ENCODE measurements around the gene MTCL1.

- TF ChIP-seq CTCF (conservative IDR thresholded peaks at IDR 0.05; ENCODE audit: low read length) (no peak), EZH2phosphoT487 (IDR thresholded peaks at IDR 0.05; ENCODE audit: borderline replicate concordance) (no peak)
These were observed 152.4 kb downstream of the MTCL1 start for GRCh38 chr18:8857806-8858205.

Measured in Loucy (cell line).